SH-SY5Y (cell line): ENCODE data around the gene ENTREP3.

Experiments
- GATA2 ChIP-seq: IDR thresholded peaks from 2 replicates; pipeline ENCODE4 v1.6.1; 2011; ENCODE audit warnings: mild to moderate bottlenecking, low read depth, low read length
- GATA3 ChIP-seq: IDR thresholded peaks from 2 replicates; pipeline ENCODE4 v1.6.1; 2011; ENCODE audit warnings: low read depth, mild to moderate bottlenecking, low read length, moderate library complexity

DNA sequence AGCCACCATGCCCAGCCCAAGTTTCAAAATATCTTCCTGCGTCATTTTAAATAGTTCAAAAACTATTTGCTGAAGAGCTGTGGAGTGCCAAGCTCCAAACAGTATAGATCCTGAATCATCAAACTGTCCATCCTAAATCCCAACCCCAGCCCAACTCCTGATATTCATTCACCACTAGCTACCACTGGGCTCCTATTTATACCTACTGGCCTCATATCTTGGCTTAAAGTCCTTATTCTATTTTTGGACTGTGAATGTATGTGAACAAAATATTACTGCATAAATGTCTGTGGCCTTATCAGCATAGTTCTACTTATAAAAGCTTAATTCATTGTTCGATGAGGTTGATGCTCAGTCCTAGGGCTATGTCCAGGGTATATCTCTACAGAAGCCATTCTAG is 12.1 kb upstream of the ENTREP3 start:
- TF ChIP-seq GATA3: no peak
- TF ChIP-seq GATA2: no peak
